ENCODE data around the gene WNT8A. TPM values are rescaled to one million over a fixed set of nuclear protein-coding genes. Genes with fewer than 3 reads are reported as not detected.

Gene WNT8A
- polyA plus RNA-seq, 6 donors from 2014 or later = not detected

- Mint-ChIP-seq H3K36me3 (no peaks in the 10 kb centered on the region), H3K27me3 (peaks cover 18 to 21% (median 21%) of the 10 kb centered on the region in 3 donors), H3K27ac (no peak overlapping the region), H3K9me3 (no peaks in the 10 kb centered on the region), H3K4me1 (peaks cover 0 to 6% (median 0%) of the 10 kb centered on the region in 3 donors), H3K4me3 (peak overlapping the region in 2 of 8 donors; percentile 13 to 70)
- DNase-seq (no peak), ATAC-seq (ENCODE audit: low read depth in 2 of 2) (no peak)
Observed at GRCh38 chr5:138132543-138132942, 48.7 kb downstream of the WNT8A start.

DNA sequence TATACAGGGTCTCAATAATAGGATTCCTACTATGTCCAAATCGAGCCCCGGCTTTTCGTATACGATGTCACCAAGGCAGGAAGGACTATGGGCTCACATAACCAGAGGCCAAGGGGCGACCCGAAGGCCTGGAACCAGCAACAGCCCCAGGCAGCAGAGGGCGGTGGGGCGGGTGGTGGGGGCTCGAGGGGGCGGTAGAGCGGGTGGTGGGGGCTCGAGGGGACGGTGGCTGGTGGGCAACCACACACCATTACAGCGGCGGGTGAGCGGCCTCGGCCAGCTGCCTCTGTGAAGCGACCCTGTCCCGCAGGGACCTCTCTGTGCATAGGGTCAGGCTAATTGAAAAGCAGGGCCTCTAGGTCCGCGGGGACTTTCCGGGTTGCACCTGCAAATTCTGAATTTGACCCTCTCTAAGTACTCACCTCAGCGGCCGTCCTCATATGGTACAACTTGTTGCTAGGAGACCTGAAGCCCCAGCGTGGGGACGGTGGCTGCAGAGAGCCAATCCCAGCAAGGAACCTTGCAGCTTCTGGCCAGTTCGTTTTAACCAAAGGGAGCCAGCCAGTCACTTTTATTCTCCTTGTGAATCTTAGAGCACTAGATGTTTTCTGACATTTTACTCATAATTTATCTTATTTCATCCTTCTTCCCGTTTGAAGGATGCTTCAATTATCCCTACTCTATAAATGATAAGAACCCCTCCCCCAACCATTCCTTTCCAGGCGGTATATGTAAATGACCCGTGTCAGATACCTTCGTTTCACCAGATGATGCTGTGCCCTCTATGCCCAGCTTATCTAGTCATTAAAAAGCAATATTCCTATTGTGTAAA lies 55.3 kb downstream of the WNT8A start, which contains the start of gene NME5:
Gene NME5, minus strand, starts transcription at position 480 of the 832 bp plus-strand sequence. CDS start 648 bp downstream, outside the sequence.
- H3K36me3 Mint-ChIP-seq = no peaks in the 10 kb centered on the region
- peaks cover 10 to 25% (median 20%) of the 10 kb centered on the region in 3 donors for H3K27me3 Mint-ChIP-seq
- DNase-seq = peak; percentile 8
- H3K4me1 Mint-ChIP-seq = peaks cover 5 to 13% (median 11%) of the 10 kb centered on the region in 3 donors
- no peak within 1 kb of the TSS for H3K27ac Mint-ChIP-seq
- no peaks in the 10 kb centered on the region for H3K9me3 Mint-ChIP-seq
- peak; percentile 16 to 40 for ATAC-seq (ENCODE audit: low read depth in 2 of 2)
- H3K4me3 Mint-ChIP-seq = peak within 1 kb of the TSS in 6 of 8 donors; percentile 15 to 60 (median 40)

DNA sequence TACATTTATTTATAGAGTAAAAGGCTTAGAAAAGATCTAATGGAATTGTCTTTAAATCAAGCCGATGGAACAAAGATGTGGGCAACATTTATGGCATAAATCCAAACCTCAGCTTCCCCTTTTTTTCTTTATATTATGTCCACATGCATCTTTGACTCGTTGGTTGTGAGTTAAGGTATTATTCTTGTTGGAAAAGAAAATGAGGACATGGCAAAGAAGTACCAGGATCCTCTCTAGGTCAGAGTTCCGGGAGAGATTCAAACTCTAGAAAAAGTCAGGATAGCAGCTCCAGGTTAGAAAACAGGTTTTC lies 55.9 kb downstream of the WNT8A start:
- peak overlapping the region in 4 of 8 donors; percentile 21 to 60 (median 44) for H3K4me3 Mint-ChIP-seq
- peaks cover 5 to 13% (median 11%) of the 10 kb centered on the region in 3 donors for H3K4me1 Mint-ChIP-seq
- H3K27ac Mint-ChIP-seq = no peak overlapping the region
- no peaks in the 10 kb centered on the region for H3K36me3 Mint-ChIP-seq
- ATAC-seq (ENCODE audit: low read depth in 2 of 2) = no peak
- DNase-seq = no peak
- H3K27me3 Mint-ChIP-seq = peaks cover 10 to 25% (median 20%) of the 10 kb centered on the region in 3 donors
- H3K9me3 Mint-ChIP-seq = no peaks in the 10 kb centered on the region

- H3K27me3 Mint-ChIP-seq = peaks cover 10 to 25% (median 19%) of the 10 kb centered on the region in 3 donors
- ATAC-seq (ENCODE audit: low read depth in 2 of 2) = no peak
- H3K9me3 Mint-ChIP-seq = no peaks in the 10 kb centered on the region
Observed at GRCh38 chr5:138140268-138140667, 56.4 kb downstream of the WNT8A start.

More at GRCh38 chr5:138140268-138140667, 56.4 kb downstream of the WNT8A start:
- H3K4me3 Mint-ChIP-seq = no peak overlapping the region
- H3K36me3 Mint-ChIP-seq = no peaks in the 10 kb centered on the region
- no peak for DNase-seq
- H3K4me1 Mint-ChIP-seq = peaks cover 5 to 13% (median 11%) of the 10 kb centered on the region in 3 donors
- H3K27ac Mint-ChIP-seq = no peak overlapping the region

Other genes with a start within 250 kb of the WNT8A start
- under 1 TPM in 4 of 6 donors, not detected in 2; 0.17 to 0.36 (median 0.21) TPM for gene MYOT, start 216.2 kb upstream of the WNT8A start, polyA plus RNA-seq (ENCODE audit: low read depth in 6 of 6)
- 1 to 10 TPM in 1 of 6 donors, under 1 TPM in 5; 0.19 to 1.0 (median 0.56) TPM for gene PKD2L2, start 194.6 kb upstream of the WNT8A start, polyA plus RNA-seq (ENCODE audit: low read depth in 6 of 6)
- 10 to 100 TPM; 34.6 to 50.7 (median 41.0) TPM for gene FAM13B, start 51.0 kb upstream of the WNT8A start, polyA plus RNA-seq (ENCODE audit: low read depth in 6 of 6)
- not detected for gene NME5, start 55.4 kb downstream of the WNT8A start, polyA plus RNA-seq (ENCODE audit: low read depth in 6 of 6)
- 10 to 100 TPM; 11.2 to 38.2 (median 26.2) TPM for gene BRD8, start 94.6 kb downstream of the WNT8A start, polyA plus RNA-seq (ENCODE audit: low read depth in 6 of 6)
- gene KIF20A, start 95.1 kb downstream of the WNT8A start, polyA plus RNA-seq (ENCODE audit: low read depth in 6 of 6) = not detected
- 10 to 100 TPM; 12.6 to 26.0 (median 14.1) TPM for gene CDC23, start 129.3 kb downstream of the WNT8A start, polyA plus RNA-seq (ENCODE audit: low read depth in 6 of 6)
- not detected for gene GFRA3, start 190.6 kb downstream of the WNT8A start, polyA plus RNA-seq (ENCODE audit: low read depth in 6 of 6)
- gene CDC25C, start 247.8 kb downstream of the WNT8A start, polyA plus RNA-seq (ENCODE audit: low read depth in 6 of 6) = under 1 TPM in 1 of 6 donors, not detected in 5; 0.48 TPM